GM19239 (cell line): ENCODE data around the gene TMEM212.
"Not testable (repeated sequence)": the region's sequence is repeated elsewhere in the genome, so short reads cannot be mapped to it uniquely, and the experiment has no call there.

ENCODE experiments used
- DNase-seq: peaks from one replicate; pipeline ENCODE4 v3.0.0; 2011; ENCODE audit warnings: low spot score; ENCODE audit not compliant: insufficient read length
- FAIRE-seq: peaks from 2 replicates; lab custom pipeline; 2011; peaks lifted over from hg19 to GRCh38; lab: Jason Lieb, UNC

The TMEM212 gene

DNA sequence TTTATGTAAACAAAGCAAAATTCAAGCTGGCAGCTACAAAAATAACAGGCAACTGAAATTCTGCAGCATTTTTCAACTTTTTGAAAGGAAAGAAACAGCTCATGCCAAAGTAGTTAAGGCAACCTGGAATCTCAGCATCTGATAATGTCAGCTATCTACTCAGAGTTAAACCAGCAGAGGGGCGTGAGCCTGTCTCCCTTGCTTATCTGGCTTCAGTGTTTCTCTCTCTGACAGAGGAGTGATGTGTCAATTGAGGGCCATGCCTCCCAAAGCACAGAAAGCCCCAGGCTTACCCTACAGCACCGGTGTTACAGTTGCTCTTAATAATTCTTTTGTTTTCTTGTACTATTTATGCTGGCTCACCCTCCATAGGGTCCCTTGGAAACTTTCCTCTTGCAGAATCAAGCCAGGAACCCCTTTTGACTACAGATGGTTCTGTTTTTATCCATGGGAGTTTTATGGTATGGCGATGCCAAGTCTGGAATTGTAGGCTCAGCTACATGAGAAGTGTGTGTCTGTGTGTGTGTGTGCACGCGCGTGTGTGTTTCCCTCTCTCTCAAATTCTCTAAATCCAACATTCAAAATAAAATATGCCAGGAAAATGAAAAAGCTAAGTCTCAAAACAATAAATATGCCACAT is 7.3 kb downstream of the TMEM212 start:
- DNase-seq: no peak
- no peak for FAIRE-seq

DNA sequence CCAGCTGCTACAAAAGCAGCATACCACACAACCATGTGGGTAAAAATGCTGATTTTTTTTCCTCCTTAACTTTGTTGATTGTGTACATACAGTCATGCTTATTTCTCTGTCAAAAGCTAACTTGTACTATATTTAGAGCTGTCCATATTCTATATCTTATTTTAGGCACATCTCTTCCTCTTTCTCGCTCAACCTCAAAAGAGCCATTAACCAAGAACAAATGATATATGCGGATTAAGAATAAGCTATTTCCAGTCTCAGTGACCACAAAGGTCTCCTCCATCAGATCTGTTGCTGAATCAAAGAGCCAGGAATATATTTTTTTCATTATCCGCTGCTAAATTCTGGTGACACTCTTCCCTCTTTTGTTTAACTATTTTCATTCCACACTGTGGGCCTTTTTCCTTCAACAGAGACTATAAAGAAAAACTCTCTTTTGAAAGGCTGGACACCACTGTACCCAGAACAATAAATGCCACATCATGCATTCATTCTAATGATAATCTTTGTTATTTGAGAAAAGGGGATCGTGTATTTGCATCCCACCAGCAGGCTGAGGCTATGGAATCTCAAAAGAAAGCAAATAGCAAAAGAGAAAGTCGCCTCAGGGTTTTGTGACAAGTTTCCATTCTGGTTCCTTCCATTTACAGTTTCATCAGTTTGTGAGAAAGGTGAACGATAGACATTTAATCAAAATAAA is 8.0 kb downstream of the TMEM212 start:
- DNase-seq: no peak
- FAIRE-seq: no peak

DNA sequence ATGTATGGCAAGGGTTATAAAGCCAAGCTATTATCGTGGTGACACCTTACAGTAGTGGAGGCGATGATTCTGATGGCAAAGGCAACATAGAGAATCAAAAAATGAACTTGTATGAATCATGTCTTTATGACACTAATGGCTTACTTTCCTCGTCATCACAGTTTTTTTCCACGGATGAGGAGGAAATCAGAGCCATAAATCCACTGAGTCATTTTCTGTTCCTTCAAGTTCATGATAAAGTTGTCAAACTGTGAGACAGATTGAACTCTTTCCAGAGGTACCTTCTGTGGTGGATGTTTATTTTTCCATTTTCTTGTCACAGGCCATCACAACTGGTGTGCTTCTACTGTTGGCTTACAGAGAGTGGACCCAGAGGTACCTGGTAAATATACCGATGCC is 8.5 kb downstream of the TMEM212 start:
- DNase-seq: no peak
- FAIRE-seq: no peak

- DNase-seq: no peak
- FAIRE-seq: no peak
Observed at GRCh38 chr3:171854649-171855305, 11.6 kb downstream of the TMEM212 start.

DNA sequence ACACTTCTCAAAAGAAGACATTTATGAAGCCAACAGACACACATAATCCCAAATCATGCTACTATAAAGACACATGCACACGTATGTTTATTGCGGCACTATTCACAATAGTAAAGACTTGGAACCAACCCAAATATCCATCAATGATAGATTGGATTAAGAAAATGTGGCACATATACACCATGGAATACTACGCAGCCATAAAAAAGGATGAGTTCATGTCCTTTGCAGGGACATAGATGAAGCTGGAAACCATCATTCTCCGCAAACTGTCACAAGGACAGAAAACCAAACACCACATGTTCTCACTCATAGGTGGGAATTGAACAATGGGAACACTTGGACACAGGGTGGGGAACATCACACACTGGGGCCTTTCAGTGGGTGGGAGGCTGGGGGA is 15.6 kb downstream of the TMEM212 start:
- not testable (repeated sequence) for DNase-seq, FAIRE-seq

GRCh38 chr3:171860830-171861535 is 17.8 kb downstream of the TMEM212 start:
- no peak for FAIRE-seq
- no peak for DNase-seq

DNA sequence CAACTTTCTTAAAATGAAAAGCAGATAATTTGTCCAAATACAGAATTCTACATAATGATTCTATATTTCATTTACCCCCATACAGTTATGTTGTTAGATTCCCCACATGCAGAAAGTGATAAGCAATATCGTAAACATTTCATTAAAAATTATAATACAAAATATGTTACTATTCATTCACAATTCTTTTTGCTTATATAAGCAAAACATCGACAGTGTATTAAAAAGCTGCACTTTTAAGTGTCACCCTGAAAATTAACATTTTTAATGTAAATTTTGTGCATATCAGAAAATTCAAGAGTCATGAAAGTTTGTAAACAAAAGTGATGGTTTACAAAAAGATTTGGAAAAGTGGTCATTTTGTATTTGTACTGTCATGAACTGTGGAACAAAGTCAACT is 19.2 kb downstream of the TMEM212 start:
- no peak for FAIRE-seq
- DNase-seq: no peak

- DNase-seq (no peak), FAIRE-seq (no peak)
Observed at GRCh38 chr3:171862993-171863521, 19.9 kb downstream of the TMEM212 start.

DNA sequence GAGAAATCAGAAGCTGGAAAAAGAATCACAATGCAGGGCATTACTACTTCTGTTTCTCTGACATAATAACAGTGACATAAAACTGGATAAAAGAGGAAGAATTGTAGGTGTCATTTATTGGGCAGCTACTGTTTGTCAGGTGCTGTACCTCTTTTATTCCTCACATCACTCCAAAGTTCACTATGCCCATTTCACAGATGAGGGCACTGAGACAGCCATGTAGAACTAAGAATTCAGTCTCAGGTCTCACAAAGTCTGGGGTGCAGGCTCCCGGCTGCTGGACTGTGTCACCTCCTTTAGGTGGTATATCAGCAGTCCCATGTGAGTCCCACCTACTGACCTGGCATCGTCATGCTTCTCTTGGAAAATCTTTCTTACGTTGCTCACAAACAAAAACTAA is 20.8 kb downstream of the TMEM212 start:
- FAIRE-seq (no peak), DNase-seq (no peak)

- FAIRE-seq: no peak
- DNase-seq: no peak
Observed at GRCh38 chr3:171865191-171865865, 22.2 kb downstream of the TMEM212 start.

GRCh38 chr3:171867981-171868380 is 24.8 kb downstream of the TMEM212 start:
- no peak for FAIRE-seq
- no peak for DNase-seq

DNA sequence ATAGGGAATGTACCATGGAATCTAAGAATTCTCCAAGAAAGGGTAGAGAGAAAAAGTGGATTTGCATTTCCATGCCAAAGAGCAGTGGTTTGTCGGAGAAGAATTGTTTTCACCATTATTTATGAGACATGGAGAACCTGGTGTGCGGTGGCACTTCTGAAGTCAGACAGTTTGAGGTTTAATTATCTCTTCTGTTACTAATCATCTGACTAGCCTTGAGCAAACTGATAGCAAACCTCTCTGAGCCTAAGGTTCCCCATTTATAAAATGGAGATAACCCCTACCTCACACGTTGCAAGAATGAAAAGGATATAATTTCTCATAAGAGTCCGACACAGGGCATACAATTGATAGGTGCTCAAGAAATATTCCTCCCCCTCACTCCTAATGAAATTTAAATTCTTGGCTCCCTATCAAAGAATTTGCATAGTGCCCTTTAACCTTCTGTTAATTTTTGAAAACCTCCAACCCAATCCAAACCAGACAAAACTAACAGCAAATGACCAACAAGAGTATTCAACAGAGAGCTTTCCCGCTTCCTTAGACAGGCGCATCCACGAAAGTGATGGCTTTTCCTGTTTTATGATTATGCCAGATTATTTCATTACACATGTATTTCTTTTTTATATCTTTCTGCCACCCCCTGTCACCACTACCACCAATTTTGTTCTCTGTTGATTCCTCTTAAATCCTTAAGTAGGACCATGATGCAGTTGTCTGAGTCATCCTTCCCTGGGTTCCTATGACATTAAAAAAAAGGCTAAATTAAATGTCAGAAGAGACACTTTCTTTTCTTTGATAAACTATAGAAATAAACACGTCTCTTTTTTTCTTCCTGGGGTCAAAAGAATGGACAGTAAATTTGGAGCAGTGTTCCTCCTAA is 28.5 kb downstream of the TMEM212 start:
- no peak for DNase-seq

DNA sequence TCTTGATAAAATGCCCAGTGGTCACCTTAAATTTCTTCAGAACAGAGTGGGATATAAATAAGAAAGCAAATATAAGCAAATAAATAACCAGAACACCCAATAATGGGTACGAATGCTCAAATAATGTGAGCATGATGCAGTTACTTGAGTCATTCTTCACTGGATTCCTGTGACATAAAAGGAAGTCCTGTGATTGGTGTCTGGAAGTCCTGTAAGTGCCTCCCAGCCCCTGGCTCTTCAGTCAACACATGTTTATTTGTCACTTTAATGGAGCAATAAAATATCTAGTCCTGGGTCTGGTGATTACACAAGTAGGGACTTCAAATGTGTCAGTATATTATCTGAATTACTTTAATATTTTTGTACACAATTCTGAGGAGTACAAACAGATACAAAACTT is 30.4 kb downstream of the TMEM212 start:
- no peak for DNase-seq
- no peak for FAIRE-seq

More for the DNA sequence above, 28.5 kb downstream of the TMEM212 start:
- FAIRE-seq: no peak

GRCh38 chr3:171874251-171874681 is 31.1 kb downstream of the TMEM212 start:
- no peak for DNase-seq
- no peak for FAIRE-seq

- FAIRE-seq: no peak
Observed at GRCh38 chr3:171874879-171875278, 31.7 kb downstream of the TMEM212 start.

DNA sequence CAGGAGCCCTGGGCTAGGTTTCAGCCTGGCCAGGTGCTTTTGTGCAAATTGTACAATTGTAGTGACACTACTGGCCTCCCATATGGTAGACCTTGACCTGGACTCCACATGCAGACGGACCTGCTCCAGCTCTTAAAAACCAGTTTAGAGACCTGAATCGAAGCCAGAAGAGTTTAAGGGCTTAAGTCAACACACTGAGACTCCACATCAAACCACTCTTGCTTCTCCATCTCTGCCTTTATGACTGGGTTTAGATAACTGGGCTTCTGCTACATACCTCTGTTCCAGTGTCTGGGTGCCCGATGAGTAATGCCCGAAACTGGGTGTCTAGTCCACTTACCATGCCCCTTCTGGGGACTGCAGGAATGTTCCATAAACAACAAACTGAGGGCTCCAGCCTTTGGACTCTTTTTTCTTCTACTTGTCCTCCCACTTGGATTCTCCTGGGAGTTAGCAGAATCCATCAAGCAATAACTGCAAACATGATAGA is 32.8 kb downstream of the TMEM212 start:
- FAIRE-seq: no peak
- DNase-seq: no peak

More at GRCh38 chr3:171874879-171875278, 31.7 kb downstream of the TMEM212 start:
- no peak for DNase-seq

DNA sequence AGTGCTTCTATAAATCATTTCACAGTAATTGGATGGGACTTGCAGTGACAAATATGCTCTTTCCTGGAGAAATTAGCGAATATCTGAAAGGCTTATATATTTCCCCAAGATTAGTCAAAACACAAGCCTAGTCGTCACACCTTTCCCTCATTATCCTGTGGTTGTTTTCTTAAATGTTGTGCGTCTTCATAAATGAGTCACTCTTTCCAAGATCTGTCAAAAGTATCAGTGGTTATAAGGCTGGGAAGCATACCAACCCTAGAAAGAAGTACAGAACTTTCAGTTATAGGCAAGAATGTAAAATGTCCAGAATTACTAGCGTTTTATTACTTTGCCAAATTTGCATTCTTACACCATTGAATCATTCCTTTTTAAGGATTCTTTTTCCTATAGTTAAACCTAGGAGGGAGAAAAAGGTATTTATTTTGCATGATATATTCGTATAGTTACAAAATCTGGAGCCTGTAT is 33.6 kb downstream of the TMEM212 start:
- DNase-seq: no peak
- no peak for FAIRE-seq

- FAIRE-seq: no peak
- DNase-seq: no peak
Observed at GRCh38 chr3:171878461-171879225, 35.5 kb downstream of the TMEM212 start.
